ENCODE data around the gene POU4F3. TPM values are rescaled to one million over a fixed set of nuclear protein-coding genes. Genes with fewer than 3 reads are reported as not detected.

POU4F3 gene
- total and polyA plus RNA-seq, 2 donors: 0.03 to 0.11 TPM

GRCh38 chr5:146344155-146345118 is 5.8 kb downstream of the POU4F3 start:
- H3K4me1 ChIP-seq (ENCODE audit: insufficient read depth): no peaks in the 10 kb centered on the region
- DNase-seq (ENCODE audit: extremely low spot score): peak; percentile 0
- H3K36me3 ChIP-seq (ENCODE audit: insufficient read depth): no peaks in the 10 kb centered on the region
- 4% methylated on average over 31 of the region's 31 CpGs for WGBS
- no peak overlapping the region for H3K27ac ChIP-seq (ENCODE audit: low read depth)
- H3K4me3 ChIP-seq (ENCODE audit: low read depth, low read length): no peak overlapping the region

- Histone ChIP-seq H3K36me3 (ENCODE audit: insufficient read depth) (no peaks in the 10 kb centered on the region), H3K4me1 (ENCODE audit: insufficient read depth) (no peaks in the 10 kb centered on the region), H3K27ac (ENCODE audit: low read depth) (no peak overlapping the region), H3K4me3 (ENCODE audit: low read depth, low read length) (no peak overlapping the region)
- 4% methylated on average over 12 of the region's 12 CpGs for WGBS
- DNase-seq (ENCODE audit: extremely low spot score): no peak
Observed at GRCh38 chr5:146345240-146345577, 6.6 kb downstream of the POU4F3 start.

GRCh38 chr5:146345578-146346366 is 7.1 kb downstream of the POU4F3 start:
- DNase-seq (ENCODE audit: extremely low spot score): no peak
- under 1% methylated on average over 76 of the region's 76 CpGs for WGBS
- no peaks in the 10 kb centered on the region for H3K36me3 ChIP-seq (ENCODE audit: insufficient read depth)
- no peaks in the 10 kb centered on the region for H3K4me1 ChIP-seq (ENCODE audit: insufficient read depth)
- H3K4me3 ChIP-seq (ENCODE audit: low read depth, low read length): no peak overlapping the region
- H3K27ac ChIP-seq (ENCODE audit: low read depth): no peak overlapping the region

GRCh38 chr5:146357126-146357525 is 18.5 kb downstream of the POU4F3 start:
- H3K4me3 ChIP-seq (ENCODE audit: low read depth, low read length): no peak overlapping the region
- H3K27ac ChIP-seq (ENCODE audit: low read depth): no peak overlapping the region
- H3K4me1 ChIP-seq (ENCODE audit: insufficient read depth): no peaks in the 10 kb centered on the region
- no peak for DNase-seq (ENCODE audit: extremely low spot score)
- H3K36me3 ChIP-seq (ENCODE audit: insufficient read depth): no peaks in the 10 kb centered on the region

- 52% methylated on average over 5 of the region's 5 CpGs for WGBS
- H3K27ac ChIP-seq (ENCODE audit: low read depth): no peak overlapping the region
- no peaks in the 10 kb centered on the region for H3K4me1 ChIP-seq (ENCODE audit: insufficient read depth)
- no peaks in the 10 kb centered on the region for H3K36me3 ChIP-seq (ENCODE audit: insufficient read depth)
- H3K4me3 ChIP-seq (ENCODE audit: low read depth, low read length): no peak overlapping the region
- no peak for DNase-seq (ENCODE audit: extremely low spot score)
Observed at GRCh38 chr5:146359836-146360235, 21.2 kb downstream of the POU4F3 start.

- H3K36me3 ChIP-seq (ENCODE audit: insufficient read depth): no peaks in the 10 kb centered on the region
- no peak overlapping the region for H3K27ac ChIP-seq (ENCODE audit: low read depth)
- DNase-seq (ENCODE audit: extremely low spot score): no peak
- 71% methylated on average over 7 of the region's 7 CpGs for WGBS
- no peak overlapping the region for H3K4me3 ChIP-seq (ENCODE audit: low read depth, low read length)
- H3K4me1 ChIP-seq (ENCODE audit: insufficient read depth): no peaks in the 10 kb centered on the region
Observed at GRCh38 chr5:146363161-146363874, 24.7 kb downstream of the POU4F3 start.

GRCh38 chr5:146365618-146366017 is 27.0 kb downstream of the POU4F3 start:
- Histone ChIP-seq H3K4me1 (ENCODE audit: insufficient read depth) (no peaks in the 10 kb centered on the region), H3K36me3 (ENCODE audit: insufficient read depth) (no peaks in the 10 kb centered on the region), H3K4me3 (ENCODE audit: low read depth, low read length) (no peak overlapping the region), H3K27ac (ENCODE audit: low read depth) (no peak overlapping the region)
- DNase-seq (ENCODE audit: extremely low spot score): no peak
- 19% methylated on average over 2 of the region's 2 CpGs for WGBS

- Histone ChIP-seq H3K4me3 (ENCODE audit: low read depth, low read length) (no peak overlapping the region), H3K4me1 (ENCODE audit: insufficient read depth) (no peaks in the 10 kb centered on the region), H3K27ac (ENCODE audit: low read depth) (no peak overlapping the region), H3K36me3 (ENCODE audit: insufficient read depth) (no peaks in the 10 kb centered on the region)
- no peak for DNase-seq (ENCODE audit: extremely low spot score)
- WGBS: 85% methylated on average over 1 of the region's 1 CpG
Observed at GRCh38 chr5:146366904-146367303, 28.3 kb downstream of the POU4F3 start.

- no peak overlapping the region for H3K27ac ChIP-seq (ENCODE audit: low read depth)
- no peak overlapping the region for H3K4me3 ChIP-seq (ENCODE audit: low read depth, low read length)
- WGBS: 68% methylated on average over 2 of the region's 2 CpGs
- no peaks in the 10 kb centered on the region for H3K4me1 ChIP-seq (ENCODE audit: insufficient read depth)
- H3K36me3 ChIP-seq (ENCODE audit: insufficient read depth): no peaks in the 10 kb centered on the region
- no peak for DNase-seq (ENCODE audit: extremely low spot score)
Observed at GRCh38 chr5:146368137-146368536, 29.5 kb downstream of the POU4F3 start.

- Histone ChIP-seq H3K27ac (ENCODE audit: low read depth) (no peak overlapping the region), H3K36me3 (ENCODE audit: insufficient read depth) (no peaks in the 10 kb centered on the region), H3K4me1 (ENCODE audit: insufficient read depth) (no peaks in the 10 kb centered on the region), H3K4me3 (ENCODE audit: low read depth, low read length) (no peak overlapping the region)
- DNase-seq (ENCODE audit: extremely low spot score): no peak
- WGBS: 80% methylated on average over 3 of the region's 3 CpGs
Observed at GRCh38 chr5:146369691-146370090, 31.1 kb downstream of the POU4F3 start.

- H3K36me3 ChIP-seq (ENCODE audit: insufficient read depth): no peaks in the 10 kb centered on the region
- 74% methylated on average over 2 of the region's 2 CpGs for WGBS
- DNase-seq (ENCODE audit: extremely low spot score): no peak
Observed at GRCh38 chr5:146376821-146377220, 38.2 kb downstream of the POU4F3 start.

GRCh38 chr5:146378986-146379385 is 40.3 kb downstream of the POU4F3 start:
- Histone ChIP-seq H3K4me3 (ENCODE audit: low read depth, low read length) (no peak overlapping the region), H3K27ac (ENCODE audit: low read depth) (no peak overlapping the region), H3K4me1 (ENCODE audit: insufficient read depth) (no peaks in the 10 kb centered on the region), H3K36me3 (ENCODE audit: insufficient read depth) (no peaks in the 10 kb centered on the region)
- no peak for DNase-seq (ENCODE audit: extremely low spot score)
- WGBS: 13% methylated on average over 25 of the region's 25 CpGs

More at GRCh38 chr5:146376821-146377220, 38.2 kb downstream of the POU4F3 start:
- H3K4me1 ChIP-seq (ENCODE audit: insufficient read depth): no peaks in the 10 kb centered on the region
- H3K4me3 ChIP-seq (ENCODE audit: low read depth, low read length): no peak overlapping the region
- H3K27ac ChIP-seq (ENCODE audit: low read depth): no peak overlapping the region

- no peaks in the 10 kb centered on the region for H3K36me3 ChIP-seq (ENCODE audit: insufficient read depth)
- H3K27ac ChIP-seq (ENCODE audit: low read depth): no peak overlapping the region
- no peaks in the 10 kb centered on the region for H3K4me1 ChIP-seq (ENCODE audit: insufficient read depth)
- H3K4me3 ChIP-seq (ENCODE audit: low read depth, low read length): no peak overlapping the region
- WGBS: 91% methylated on average over 2 of the region's 2 CpGs
- DNase-seq (ENCODE audit: extremely low spot score): no peak
Observed at GRCh38 chr5:146380714-146381113, 42.1 kb downstream of the POU4F3 start.

All from urinary bladder (tissue), 4 donors.